Gastroesophageal sphincter (tissue), 3 donors: Measurements from ENCODE around the gene ZNF346.
"Not testable (repeated sequence)": the region's sequence is repeated elsewhere in the genome, so short reads cannot be mapped to it uniquely, and the experiment has no call there.

ENCODE experiments used
- CTCF ChIP-seq, 4 experiments: fragments of 200-600 bp in 2 of 4; fragments of 450-650 bp in 2 of 4; sonication (generic) in 1 of 4; IDR thresholded peaks; one replicate each; pipeline ENCODE4 v1.5.1; 2017 to 2019; ENCODE audit warnings: antibody characterized with exemption in 4 of 4, mild to moderate bottlenecking in 2 of 4, moderate library complexity in 2 of 4
- POLR2A ChIP-seq, 2 donors: fragments of 450-650 bp; IDR thresholded peaks; one replicate each; pipeline ENCODE4 v1.6.1; 2017; ENCODE audit warnings: antibody characterized with exemption in 2 of 2, mild to moderate bottlenecking in 2 of 2, moderate library complexity in 1 of 2
- POLR2AphosphoS5 ChIP-seq: sonication (generic); formaldehyde crosslinking; IDR thresholded peaks from one replicate; pipeline ENCODE4 v1.6.1; 2017; ENCODE audit warnings: antibody characterized with exemption

- not testable (repeated sequence) for TF ChIP-seq CTCF (IDR thresholded peaks at IDR 0.05); POLR2A (IDR thresholded peaks at IDR 0.05); POLR2AphosphoS5
Observed at GRCh38 chr5:176984176-176984575, 38.3 kb upstream of the ZNF346 start.
